HG03103 (cell line): ENCODE data around the gene CSNK1E.

ENCODE experiments used
- ATAC-seq: cut with Tn5 transposase; IDR thresholded peaks from one replicate; pipeline ENCODE4 v1.9.1; 2021; ENCODE audit warnings: low read depth; ENCODE audit not compliant: unreplicated experiment

Gene CSNK1E

DNA sequence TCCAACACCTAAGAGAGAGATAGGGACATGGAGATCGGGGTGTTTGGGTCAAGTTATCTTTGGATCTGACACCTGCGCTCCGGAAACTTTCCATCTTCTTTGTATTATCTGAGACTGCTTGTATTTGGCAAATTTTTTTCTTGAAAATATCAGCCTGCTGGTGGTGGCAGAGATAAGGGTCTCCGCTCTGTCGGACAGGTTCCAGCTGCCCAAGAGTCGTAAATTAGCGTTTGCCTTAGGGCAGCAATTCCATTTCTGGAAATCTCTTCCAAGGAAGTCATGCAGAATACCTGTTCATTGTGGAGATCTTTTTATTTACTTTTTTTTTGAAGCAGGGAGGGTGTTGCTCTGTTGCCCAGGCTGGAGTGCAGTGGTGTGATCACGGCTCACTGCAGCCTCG, 19.5 kb upstream of the CSNK1E start:
- ATAC-seq = no peak

DNA sequence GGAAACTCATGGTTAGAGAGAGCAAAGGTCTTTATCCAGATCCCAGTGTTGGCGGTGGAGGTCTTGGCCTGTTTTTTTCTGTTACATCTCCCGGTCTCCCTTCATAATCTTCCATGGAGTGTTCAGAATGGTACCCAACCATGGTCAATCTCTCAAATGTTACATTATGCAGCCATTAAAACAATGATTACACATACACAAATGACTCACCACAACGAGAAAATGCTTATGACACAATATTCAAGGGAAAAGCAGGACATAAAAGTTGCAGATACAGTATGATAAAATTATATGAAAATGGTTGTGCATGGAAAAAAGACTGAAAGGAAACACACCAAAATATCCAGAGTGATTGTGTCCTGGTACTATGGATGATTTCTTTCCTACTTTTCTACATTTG, 17.8 kb upstream of the CSNK1E start:
- no peak for ATAC-seq

DNA sequence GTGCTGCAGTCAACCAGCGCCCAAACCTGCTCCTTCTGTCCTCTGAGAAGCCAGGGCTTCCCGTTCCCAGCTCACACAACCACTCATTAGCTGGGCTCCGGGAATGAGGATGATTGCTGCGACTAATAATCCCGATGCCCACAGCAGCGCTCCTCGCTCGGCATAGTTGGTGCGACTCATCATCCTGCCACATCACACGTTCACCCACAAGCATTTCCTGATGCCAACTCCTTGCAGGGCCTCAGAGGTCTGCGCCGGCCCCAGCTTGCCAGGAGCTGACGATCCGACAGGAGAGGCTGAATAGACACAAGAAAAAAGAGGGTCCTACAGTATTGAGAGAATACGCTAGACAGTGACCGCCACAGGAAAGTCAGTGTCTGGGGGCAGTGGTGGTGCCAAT, 10.6 kb upstream of the CSNK1E start:
- ATAC-seq = no peak

DNA sequence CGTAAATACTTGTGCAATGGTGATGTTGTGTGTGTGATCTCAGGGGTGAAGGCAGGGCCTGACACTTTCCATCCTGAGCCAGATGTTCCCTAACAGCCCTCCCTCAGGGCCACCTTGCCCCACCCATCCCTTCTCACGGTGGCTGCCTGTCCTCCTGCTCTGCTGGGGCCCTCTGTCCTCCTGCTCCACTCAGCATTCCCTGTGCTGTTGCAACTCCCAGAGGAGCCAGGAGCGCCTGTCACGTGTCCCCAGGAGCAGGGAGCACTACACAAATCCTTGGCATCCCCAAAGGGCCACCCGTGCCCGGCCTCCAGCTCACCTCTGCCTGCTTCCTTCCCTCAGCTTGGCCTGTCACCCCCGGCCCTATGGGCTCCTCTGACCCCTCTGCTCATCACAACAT, 10.2 kb upstream of the CSNK1E start:
- no peak for ATAC-seq

DNA sequence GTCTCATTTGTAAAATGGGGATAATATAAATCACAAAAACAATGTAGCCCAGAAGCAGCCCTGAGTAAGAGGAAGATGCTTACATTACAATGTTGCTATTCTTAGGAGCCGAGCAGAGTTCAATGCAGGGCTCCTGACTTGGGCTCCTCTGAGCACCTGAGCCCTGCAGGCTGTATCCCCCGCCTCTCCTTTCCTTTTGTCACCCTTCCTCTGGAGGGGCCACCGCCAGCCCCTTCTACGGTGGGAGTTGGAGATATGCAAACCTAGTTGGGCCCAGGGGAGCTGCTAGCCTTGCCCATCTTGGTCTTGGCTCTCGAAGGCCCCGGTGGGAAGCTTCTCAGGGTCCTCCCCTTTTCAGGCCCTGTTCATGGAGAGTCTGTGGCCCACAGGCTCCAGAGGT, 8.4 kb upstream of the CSNK1E start:
- no peak for ATAC-seq

DNA sequence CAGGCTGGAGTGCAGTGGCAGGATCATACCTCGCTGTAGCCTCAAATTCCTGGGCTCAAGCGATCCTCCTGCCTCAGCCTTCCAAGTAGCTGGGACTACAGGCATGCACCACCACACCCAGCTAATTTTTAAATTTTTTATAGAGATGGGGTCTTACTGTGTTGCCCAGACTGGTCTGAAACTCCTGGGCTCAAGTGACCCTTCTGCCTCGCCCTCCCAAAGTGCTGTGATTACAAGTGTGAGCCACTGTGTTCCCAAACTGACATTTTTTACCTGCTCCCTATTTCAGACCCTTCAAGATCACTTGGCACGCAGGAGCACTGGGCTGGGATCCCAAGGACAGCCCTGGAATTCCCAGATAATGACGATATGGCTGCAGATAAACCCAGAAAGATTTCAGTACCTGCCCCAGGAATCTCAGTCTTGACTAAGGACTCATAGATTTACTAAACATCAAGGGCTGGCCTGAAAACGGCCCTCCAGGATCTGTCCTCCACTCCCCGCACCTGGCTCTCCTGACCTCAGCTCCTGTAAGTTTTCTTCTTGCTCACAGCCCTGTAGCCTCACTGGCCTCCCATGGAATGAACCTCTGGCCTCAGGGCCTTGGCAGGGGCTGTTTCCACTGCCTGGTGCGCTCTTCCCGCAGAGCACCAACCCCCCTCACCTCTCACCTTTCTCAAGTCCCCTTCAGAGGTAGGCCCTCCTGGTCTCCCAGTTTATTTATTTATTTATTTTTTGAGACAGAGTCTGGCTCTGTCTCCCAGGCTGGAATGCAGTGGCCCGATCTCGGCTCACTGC, 3.6 kb upstream of the CSNK1E start:
- ATAC-seq = no peak

DNA sequence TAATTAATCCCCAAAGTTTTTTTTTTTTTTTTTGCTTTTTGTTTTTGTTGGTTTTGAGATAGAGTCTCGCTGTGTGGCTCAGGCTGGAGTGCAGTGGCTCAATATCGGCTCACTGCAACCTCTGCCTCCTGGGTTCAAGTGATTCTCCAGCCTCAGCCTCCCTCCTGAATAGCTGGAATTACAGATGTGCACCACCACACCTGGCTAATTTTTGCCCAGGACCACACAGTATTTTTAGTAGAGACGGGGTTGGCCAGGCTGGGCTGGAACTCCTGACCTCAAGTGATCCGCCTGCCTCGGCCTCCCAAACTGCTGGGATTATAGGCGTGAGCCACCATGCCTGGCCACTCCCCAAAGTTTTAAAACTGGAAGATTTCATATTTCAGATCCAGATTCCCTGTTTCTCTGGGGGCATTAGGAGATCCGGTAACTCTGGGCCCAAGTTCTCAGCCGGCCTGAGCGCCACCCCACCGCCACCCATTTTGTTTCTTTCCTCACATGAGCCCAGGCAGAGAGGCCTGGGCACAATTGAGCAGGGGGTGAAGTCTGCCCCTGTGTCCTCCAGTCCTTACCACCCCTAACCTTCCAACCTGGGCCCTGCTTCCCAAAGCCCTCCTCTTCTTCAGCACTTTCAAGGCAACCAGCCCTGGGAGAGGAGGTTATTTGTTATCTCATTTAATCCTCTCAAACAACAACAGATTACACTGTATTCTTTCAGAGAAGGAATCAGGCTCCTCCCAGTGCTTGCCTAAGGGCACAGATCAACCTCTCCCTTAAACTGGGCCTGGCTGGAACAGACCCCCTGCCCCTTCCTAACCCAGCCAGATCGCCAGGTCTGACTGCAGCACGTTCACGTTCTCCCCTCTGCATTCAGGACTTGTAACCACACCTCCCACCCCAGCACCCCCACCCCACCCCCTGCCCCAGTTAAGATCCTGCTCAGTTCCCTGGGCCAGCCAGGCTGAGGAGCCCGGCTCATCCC, 1.9 kb upstream of the CSNK1E start:
- ATAC-seq = no peak

DNA sequence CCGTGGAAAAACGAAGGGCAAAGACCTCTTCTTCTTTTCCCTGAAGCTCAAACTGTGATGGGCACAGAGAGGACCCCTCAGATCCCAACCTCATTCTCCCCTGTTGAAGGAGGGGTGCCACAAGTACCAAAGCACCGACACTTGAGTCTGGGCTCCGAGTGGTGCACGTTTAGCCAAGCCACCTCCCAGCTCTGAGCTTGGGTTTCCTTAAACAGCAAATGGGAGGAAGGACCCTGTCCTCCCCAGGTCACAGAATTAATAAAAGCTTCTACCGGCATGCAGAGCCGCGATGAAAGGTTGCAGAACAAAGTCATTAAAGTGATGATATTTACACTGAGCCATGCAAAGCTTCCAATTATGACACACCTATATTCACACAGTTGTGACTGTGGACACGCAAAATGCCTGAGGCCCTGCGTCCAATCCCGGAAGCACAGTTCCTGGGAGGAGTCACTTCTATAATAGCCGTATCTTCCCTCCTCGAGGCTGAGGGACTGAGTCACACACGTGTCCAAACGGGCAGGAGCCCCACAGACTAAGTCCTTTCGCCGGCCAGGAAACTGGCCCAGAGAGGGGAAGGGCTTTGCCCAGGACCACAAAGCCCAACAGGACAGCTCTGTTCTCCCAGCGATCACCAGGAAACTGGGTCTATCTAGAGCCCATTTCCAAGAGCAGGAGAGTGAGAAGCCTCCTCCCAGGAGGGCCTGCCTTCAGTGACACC, 922 bp upstream of the CSNK1E start:
- ATAC-seq = no peak

DNA sequence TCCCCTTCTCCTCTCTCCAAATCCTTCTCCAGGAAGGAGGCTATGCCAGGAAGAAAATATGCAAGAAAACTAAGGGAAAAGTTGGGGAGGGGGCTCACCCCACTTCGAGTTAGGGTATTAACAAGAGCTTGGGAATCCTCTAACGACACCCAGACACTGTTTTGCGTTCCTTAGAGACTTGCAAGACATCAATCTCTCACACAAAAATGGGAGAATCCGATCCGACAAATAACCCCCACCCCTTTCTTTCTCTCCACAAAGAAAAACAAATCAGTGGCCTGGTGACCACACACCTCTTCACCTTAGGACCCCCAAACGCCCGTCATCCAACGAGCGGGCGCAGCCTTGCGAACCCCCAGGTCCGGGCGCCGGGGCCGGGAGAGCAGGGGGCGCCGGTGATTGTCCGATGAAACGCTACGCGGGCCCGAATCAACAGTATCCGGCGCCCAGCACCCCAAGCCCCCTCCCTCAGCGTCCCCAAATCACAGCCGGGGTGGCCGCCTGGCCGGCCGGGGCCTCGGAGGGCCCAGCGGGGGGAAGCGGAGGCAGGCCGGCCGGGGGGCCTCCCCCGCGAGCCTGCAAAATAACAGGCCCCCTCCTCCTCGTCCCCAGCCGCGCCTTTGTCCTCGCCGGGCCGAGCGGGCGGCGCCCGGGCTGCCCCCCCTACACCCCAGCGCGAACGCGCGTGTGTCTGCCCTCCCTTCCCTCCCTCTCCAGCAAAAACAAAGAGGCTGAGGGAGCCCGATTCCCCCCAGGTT, 690 bp downstream of the CSNK1E start:
- ATAC-seq = no peak

DNA sequence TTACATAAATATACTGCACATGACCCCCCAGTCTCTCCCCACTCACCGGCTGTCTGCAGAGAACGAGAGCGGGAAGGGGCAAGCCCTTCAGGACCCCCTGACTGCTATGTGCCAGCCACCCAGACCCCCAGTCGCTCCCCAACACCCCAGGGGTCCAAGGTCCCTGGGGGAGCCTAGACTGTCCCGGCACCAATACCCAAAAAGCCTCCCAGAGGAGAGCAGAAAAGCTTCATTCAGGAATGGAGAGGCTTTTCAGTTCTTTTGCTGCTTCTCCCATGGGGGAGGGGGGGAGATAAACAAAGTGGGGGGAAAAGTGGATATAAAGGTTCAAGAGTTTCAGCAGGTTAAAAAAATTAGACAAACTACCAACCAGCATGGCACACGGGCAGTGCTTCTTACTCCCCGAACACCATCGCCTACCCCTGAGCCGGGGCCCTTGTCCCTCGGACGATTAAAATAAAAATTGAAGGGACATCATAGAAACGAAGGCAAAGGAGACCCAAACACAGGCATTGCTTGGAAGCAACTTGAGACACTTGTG, 1.3 kb downstream of the CSNK1E start:
- no peak for ATAC-seq

DNA sequence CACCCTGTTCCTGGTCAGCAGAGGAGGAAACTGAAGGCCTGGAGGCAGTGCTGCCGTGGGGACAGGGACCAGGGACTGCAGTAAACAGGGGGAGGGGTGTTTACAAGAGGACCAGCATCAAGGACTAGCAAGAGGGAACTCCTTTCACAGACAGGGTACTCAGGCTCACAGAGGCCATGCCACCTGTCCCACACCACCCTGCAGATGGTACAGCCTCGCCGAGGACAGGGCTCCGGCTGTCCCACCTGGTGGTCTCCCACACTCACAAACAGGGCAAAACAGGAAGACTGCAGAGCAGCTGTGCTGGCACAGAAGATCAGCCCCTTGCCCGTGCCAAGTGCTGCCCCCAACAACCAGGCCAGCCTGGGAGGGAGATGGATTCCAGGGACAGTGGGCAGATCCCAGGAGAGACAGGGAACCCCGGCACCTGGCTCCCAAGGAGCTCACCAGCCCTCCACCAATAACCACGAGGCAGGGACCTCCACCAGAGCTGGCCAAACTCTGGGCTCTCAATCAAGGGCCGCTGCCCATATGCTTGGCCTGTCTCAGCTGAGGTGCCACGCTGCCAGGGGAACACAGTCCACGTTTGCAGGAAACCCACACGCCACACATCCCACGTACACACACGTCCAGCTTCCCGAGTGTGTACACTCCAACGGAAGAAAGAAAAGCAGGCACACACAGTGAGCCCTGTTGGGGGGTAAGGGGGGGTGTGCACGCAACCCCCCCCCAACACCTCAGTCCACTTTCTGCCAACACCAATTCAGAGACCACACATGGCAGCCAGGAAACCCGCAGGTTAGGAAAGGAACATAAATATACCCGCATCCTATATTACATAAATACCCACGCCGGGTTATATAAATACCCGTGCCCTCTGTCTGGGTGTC, 2.1 kb downstream of the CSNK1E start:
- ATAC-seq = no peak

DNA sequence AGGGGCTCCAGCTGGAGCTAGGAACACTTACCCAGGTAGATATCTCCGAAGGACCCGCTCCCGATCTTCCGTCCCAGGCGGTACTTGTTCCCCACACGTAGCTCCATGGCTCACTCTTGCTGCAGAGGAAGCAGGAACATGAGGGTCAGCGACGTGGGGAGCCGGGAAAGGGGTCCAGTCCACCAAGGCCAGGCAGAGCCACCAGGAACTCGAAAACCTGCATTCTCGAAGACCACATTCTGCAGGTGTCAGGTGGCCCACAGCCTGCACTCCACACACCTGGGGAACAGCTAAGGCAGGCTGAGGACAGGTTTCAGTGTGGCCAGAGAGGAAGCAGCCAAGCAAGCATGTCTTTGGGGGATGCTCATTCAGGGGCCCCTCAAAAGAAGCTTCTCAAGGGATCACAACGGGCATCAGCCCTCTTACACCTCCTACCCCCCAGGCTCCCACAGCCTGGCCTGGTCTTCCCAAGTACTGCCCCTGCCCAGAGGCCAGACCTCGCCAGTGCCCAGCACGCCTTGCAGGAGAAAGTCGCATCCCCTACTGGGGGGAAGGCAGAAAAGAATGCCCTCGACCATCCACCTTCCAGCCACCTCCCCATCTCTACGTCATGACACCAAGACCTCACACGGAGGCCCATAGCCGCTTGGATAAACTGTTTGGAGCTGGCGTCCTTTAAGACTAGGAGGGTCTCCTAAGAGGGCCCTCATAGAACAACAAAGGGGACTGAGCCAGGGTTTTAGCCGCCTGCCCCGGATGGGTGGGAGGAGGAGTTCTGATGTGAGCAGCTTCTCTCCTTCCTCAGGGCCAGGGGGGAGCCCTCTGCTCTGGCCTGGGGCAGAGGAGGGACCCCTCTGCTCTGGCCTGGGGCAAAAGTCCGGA, 2.9 kb downstream of the CSNK1E start:
- no peak for ATAC-seq

DNA sequence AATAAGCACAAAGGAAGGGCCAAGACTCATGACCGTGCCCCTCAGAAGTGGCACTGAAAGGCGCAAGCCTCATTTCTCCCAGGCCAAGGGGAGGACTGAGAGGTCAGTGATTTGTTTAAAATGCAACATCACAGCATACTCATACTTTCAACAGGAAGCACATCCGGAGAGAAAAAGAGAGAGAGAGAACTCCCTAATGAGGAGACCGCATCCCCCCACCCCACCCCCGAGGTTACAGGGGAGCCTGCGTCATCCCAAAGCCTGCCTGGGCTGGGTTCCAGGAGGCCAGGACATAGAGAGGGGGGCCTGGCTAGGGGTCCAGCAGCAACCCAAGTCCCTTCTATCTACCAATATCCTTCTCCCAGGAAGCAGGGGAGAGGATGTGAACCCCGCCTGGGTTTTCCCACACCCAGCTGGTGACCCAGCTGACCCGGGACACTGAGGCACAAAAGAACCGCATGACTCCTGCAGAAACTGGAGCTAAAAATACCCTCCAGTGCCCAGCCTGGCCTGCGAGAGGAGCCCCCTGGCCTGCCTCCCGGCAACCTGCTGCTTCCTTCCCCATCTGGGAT, 3.8 kb downstream of the CSNK1E start:
- no peak for ATAC-seq

DNA sequence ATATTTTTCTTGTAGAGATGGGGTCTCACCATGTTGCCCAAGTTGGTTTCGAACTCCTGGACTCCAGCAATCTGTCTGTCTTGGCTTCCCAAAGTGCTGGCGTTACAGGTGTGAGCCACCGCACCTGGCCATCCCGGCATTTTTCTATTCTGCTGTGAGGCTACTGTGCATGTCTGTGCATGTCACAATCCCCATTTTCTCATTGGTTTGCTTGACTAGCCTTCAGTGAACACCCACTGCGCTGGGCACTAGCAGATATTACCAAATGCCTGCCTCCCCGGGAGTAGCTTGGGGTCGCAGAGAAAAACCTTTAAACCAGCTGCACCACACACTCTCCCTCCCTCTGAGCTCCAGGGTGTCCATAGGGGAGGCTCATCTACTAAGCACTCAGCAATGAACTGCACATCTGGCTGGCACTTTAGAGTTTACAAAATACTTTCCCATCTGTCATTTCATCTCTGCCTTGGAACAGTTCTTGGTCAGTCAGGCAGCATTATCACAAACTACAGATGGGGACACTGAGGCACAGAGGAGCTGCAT, 4.9 kb downstream of the CSNK1E start:
- ATAC-seq = no peak

DNA sequence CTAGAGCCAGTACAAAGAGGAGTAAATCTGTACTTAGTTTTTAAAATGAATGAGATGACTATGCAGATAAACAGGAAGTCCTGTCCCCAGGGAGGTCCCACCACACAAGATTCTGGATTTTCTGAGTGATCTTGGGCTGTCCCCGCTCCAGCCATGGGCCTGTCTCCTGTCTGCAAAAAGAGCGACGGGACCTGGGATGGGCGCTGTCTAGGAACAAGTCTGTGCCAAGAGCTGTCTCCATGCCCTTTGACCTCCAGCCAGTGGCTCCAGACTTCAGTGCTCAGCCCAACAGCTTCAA, 6.0 kb downstream of the CSNK1E start:
- no peak for ATAC-seq

DNA sequence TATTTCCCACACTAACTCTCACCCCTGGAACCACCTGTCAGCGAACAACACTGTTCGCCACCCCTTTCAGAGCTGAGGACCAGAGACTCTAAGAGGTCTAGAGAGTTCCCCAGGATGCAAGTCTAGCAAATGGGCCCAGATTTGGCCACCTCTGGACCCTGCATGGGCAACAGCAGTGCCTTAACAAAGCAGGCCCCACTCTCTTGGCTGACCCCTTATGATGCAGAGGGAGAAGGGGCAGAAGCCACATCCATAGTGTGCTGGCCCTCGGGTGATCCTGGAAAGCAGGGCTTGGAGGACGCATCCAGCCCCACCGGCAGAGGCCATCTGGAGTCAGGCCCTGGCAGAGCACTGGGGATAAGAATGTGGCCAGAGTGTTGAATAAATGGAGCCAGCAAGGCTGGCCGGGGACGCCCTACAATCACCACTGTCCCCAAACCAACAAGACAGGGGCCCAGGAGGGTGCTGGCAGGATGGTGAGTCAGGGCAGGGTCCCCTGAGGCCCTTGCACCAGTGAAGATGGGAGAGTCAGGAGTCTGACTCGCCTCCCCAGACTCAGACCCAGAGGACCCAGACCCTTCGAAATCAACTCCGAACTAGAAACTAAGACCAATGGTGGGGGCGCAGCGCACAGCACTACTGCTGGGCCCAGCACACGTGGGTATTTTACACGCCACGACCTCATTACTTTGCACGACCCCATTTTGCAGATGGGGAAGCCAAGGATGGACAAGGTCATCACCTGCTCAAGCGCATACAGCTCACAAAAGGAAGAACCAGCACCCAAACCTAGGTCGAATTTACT, 6.5 kb downstream of the CSNK1E start:
- ATAC-seq = no peak
